NCI-H748 (cell line): ENCODE measurements around the gene SLC26A9.

Experiments
- DNase-seq: peaks from one replicate; lab custom pipeline; 2025; ENCODE audit not compliant: unreplicated experiment; lab: John Stamatoyannopoulos, UW

SLC26A9 gene

DNA sequence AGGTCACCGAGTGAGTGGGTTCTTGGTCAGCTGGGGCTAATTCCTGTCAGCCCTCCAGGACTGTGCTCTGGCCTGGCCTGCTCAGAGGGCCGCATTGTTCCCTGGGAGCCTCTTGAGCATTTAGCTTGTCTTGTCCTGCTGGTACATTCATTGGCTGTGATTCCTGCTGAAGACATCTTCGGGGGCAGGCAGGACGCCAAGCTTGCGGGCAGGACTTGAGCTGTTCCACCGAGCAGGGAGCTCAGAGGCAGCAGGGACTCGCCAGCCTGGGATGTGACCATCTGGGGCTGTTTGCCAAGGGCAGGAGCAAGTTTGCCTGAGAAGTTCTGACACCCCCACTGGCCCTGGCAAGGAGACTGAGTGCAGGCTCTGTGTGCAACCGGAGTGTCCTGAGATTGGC, 7.0 kb upstream of the SLC26A9 start:
- no peak for DNase-seq

DNA sequence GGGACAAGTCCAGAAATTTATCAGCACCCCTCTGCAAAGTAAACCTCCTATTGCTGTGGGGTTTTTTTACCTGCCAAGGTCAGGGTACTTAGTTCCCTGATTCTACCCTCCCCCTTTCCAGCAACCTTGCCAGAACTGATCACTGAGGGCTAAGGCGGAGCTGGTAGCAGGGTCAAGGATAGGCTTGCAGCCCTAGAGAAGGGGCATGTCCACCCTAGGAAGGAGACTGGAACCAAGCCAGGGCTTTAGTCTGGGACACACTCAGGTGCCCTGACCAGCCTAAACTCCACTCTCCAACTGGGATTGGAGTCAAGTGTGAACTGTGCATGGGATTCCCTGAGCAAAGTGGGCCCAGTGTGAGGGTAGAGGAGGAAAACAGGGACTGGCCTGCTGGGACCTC, 6.5 kb upstream of the SLC26A9 start:
- DNase-seq, result no peak

DNA sequence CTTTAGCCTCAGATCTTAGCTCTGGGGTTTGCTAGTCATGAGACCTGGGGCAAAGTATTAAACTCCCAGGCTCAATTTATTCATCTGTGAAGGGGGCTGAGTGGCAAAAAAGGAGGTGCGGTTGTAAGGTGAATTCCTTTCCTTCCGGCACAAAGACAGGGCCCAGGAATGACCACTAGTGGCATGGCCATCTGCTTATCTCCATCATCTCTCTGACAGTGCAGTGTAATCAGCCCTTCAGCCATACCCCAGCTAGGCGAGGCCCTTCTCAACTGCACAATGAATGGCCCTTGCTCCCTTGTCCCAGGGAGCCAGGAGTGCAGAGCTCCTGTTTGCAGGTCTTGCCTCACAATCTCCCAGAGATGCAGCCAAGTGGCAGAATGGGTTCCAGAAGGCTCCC, 5.6 kb upstream of the SLC26A9 start:
- DNase-seq, result no peak

DNA sequence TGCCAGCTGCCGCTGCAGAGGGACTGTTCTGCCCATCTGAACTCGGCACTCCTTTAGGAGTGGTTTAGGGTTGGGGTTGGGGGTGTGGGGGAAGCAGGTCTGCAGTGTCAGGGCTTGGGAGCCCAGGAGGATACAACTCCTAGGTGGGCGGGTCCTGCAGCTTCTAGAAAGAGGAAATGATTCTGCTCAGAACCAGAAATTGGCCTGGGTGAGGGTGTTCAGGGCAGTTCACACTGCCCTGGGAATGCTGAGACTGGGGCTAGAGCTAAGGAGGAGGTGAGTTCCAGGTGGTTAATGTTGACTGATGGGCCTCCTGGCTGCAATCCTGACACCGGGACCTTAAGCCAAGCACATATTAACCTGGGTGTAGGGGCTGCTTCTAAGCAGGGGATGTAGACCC, 4.8 kb upstream of the SLC26A9 start:
- DNase-seq, result no peak

DNA sequence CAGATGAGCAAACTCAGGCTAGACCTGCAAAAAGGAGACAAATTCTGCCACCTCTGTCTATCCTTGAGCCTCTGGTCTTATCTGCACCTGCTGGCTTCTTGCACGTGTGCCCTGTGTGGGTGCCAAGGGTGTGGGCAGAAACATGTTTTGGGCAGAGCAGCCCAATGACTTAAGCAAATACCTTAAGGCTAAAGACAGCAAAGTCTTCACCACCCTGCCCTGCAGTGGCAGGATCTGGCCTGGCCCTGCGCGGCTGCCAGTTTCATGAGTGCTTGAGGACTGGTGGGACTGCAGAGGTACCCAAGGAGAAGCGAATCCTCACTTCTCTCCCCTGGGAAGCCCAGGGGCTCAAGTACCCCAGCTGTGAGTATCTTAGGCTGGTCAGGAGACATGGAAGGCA, 3.8 kb upstream of the SLC26A9 start:
- DNase-seq, result no peak

DNA sequence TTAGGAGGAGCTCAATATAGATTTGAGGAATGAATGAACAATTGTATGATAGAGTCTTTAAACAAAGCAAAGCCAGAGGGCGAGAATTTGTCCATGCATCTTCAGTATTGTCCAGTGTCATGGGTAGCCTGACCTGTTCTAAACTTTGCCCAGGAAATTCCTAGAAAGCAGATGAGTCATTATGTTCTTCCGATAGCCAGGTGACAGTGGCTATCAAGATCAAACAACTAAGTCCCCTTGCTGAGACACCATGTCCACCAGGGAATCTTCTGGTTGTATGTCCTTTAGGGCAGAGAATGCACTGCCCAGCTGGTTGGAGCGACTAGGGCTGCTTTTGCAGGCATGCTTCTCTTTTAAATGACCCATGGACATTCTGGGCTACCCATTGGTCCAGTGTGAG, 1.8 kb upstream of the SLC26A9 start:
- DNase-seq, result no peak

DNA sequence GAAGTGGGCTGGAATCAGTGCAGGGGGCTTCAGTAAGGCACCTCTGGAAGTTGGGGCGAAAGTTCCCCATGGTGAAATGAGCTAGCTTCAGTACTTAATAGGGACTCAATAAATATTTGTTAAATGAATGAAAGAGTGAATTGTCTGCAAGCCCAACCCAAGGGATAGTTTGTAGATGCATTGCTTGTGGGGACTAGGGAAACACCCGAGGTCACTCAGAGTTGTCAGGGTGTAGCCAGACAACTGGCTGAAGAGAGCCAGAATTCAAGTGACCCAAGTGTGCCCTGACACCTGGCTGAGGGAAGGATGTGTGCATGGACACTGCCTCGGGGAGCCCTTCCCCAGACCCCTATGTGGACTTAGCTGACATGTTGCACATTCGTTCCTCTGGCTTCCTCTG, 1.3 kb upstream of the SLC26A9 start:
- DNase-seq, result no peak

DNA sequence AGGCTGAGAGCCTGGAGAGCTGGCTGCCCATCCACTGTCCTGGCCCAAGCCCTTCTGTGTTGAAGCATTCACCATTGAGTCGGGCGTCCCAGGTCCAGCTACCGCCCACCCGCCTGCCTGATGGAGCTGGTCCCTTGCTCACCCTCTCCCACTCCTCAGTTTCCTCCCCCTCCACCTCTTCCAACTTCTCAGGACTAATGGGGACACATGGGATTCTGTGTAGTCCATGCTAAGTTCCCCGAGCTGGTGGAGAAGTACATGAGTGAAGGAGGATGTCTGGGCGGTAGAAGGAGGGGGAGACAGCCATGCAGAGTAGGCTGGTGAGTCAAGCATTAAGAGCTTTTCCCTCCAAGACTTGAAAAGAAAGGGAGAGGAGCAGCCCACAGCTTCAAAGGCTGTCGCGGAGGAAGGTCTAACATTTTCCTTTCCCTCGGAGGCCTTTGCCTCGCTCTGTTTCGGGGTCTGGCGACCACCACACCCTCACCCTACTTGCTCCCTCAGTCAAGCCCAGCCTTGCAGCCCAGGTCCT, 561 bp downstream of the SLC26A9 start:
- DNase-seq, result no peak

DNA sequence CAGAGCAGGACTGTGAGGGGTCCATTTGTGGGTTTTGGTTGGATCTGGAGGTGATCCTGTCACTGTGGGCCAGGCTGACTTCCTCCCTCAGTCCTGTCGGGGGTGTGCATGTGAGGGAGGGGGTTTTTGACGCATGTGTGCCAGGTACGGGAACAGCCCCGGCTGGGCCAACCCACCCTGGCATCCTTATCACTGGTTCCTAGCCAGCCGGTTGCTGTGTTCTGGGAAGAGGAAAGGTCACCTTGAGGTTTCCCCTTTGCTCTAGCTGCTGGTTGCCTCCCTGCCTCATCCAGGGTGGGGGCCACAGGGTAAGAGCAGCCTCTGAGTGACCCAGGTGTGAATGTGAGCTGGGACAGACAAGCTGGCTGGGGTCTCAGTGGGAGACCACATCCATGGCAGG, 2.5 kb downstream of the SLC26A9 start:
- DNase-seq, result no peak

DNA sequence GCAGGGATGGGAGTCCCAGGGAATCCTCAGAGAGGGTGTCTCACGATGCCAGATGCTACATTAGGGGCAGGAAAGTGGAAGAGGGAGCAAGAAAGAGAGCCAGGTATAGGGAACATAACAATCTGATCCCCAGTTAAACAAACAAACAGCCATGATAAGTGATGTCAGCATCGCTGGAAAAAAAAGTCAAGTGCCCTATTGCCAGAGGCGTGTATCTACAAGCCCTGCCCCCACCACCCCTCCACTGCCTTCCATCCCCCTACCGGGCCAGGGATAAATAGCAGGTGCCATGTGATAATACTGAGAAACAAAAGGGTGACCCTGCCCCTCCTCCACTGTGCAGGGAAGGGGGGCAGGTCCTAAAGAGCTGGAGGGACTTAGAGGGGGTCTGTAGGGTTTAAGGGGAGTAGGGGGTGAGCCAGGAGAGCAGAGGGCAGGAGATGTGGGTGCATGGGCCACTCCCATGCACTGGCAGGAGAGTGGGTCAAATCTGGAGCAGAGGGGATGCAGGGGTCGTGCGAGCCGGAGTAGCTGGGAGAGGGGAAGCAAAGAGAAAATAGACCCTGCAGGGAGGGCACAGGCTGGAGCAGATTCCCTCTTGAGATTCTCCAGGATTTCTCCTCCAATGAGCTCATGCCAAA, 3.4 kb downstream of the SLC26A9 start:
- peak; percentile 80 for DNase-seq

DNA sequence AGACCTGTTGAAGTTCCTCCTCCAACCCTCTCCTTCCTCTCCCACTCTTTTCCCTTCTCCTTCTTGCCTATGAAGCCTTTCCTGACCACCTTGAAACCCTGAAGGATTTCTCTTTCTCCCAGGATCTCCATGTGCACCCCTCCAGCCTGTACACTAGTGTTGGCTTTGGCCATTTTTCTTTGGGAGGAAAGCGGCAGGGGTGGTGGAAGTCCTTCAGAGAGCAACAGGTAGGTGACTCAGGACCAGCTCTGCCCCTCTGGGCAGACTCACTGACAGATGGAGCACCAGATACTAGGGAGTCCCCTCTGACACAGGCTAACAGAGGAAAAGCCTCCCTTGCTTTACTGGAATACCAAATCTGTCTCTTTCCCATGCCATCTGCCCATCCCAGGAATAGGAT, 4.6 kb downstream of the SLC26A9 start:
- no peak for DNase-seq

DNA sequence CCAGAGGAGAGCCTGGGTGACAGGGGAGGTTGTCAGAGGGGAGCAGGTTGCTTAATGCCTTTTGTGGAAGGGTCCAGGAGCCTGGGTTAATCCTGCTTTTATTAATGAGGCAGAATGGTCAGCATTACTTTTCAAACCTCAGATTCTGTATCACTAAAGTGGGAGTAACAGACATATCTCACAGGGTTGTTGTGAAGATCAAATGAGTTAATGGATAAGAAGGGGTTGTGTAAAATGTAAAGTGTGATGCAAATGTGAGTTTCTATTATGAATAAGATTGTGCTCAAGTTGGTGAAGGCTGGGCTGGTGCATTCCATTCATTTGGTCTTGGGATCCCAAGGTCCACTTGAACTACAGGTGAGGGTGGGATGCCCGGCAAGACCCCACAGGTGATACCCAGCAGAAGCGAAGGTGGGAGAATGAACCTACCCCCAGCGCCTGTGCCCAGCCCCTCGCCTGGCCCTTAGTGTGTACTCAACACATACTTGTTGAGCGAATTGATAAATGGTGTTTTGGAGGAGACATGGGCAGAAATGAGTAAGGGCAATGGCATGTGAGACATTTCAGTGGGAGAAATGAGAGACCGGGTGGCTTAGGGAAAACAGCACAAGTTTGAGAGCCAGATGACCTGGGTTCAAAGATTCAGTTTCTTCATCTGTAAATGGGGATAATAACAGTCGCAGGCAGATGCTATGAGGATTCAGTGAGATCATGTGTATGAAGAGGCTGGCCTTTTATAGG, 6.2 kb downstream of the SLC26A9 start:
- DNase-seq, result no peak

DNA sequence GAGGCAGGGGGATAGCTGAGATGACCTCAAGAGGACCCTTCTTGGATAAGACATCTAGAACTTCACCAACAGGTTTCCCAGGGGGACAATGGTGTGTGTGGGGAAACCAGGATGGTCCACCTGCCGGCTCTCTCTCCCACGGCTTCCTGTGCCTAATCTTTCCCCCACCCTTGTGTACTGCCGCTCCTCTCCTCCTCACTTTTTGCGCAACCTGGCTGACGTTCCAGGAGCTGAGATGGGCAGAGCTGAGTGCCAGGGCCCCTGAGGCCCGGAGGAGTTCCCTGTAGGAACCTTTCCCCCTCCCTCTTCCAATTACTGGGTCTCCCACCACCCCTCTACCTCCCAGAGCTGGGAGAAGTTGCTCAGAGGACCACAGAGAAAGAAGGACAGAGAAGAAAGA, 6.9 kb downstream of the SLC26A9 start:
- no peak for DNase-seq

DNA sequence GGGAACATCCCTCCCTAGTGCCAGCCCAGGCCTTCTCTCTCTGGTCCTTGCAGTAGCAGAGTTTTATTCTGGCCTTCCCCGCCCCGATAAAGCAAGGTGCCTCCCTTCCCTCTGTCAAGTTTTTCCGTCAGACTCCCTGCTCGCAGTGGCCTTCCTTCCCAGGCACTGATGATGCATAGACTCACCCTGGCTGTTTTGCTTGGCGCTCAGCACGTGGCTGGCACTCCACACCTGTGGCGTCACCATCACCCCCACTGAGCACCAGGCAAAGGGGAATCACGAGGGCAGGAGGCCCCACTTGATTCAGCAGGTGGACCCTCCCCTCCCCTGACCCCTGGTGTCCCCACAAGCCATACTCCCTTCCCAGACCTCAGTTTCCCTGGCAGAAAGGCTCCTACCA, 7.4 kb downstream of the SLC26A9 start:
- no peak for DNase-seq

DNA sequence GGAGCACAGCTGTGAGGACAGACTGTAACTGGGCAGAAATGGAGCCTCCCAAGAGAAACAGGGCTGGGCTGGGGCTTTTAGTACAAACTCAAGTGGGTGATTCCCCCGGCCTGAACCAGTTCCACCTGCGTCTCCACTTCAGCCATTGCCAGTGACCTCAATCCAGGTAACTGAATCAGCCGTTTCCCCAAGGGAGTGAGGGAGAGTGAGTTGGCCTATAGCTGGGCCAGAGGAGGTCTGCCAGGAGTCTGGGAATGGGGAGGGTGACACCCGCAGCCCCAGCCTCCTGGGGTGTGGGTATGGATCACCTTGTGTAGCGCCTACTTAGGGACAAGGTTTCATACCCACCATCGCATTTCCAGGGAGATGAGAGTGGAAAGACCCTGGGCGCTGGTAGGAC, 8.5 kb downstream of the SLC26A9 start:
- no peak for DNase-seq

DNA sequence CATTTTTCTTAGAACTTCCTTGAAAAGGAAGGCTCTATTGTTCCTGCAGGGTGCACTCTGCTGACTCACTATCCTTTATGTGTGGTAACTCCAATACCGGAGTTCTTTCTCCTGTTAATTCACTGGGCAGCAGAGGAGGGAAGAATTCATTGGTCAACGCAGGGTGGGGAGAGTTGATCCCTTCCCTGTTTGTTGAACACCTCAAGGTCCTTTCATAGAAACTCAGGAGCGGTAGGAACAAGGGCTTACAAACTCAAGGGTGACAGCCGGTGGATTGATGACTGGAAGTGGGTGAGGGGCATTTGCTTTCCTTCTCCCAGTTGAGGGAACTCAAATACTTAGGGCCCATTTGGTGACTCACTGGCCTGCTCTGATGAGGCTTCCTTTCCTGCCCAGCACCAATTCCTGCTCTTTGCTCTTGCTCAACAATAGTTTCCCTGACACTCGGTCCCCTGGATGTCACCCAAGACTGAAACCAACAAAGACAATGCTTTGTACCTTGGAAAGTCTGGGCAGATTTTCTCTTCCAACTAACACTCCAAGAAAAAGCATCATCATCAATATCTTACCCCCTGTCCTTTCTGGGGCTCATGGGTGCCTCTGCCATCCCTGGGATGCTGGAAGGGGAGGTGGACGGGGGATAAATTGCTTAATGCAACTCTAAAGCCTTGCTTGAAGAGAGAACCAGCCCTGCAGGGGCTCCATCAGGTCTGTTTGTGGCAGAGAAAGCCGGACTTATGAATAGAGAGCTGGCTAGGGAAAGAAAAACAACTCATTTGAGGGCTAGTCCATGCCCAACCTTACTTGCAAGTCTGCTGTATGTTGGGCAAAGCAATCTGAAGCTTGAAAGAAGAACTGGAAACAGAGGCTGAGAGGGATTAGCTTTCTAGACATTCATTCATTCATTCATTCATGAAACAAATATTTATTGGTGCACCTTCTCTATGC, 9.3 kb downstream of the SLC26A9 start:
- DNase-seq, result no peak

DNA sequence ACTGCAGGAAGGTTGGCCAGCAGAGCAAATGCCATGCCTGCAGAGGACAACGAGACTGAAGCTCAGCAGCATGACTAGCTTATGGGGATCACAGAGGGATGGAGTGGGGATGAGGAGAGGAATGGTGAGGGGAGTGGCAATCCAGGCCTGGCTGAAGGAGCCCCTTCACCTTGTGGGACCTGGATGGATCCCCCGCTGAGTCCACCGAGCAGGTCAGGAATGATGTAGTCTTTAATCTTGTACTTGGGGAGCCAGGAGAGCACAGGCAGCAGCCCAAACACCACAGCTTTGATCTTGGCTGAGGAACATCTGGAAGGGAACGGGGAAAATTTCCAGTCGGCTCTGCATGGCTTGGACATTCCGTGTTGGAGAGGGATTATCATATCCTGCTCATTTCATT, 10.5 kb downstream of the SLC26A9 start:
- DNase-seq, result no peak

DNA sequence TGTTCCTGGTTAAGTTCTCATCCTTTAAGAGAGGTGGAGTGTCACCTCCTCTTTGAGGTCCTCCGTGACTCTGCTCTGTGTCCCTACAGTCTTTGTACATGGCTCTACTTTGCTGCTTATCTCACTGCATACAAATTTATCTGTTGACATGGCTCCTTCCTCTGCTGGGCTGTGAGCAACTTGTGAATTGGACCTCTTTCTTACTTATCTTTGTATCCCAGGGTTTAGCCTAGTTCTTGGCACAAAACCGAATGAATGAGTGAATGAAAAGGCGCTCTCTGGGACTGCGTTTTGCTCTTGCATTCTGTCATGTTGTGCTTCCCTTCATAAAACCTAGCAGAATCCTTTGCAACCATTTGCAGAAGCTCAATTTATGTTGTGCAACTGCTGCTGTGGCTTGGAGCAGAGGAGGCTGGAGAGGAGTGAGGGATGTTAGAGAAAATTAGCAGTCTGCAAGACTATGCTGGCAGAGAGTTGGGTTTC, 12.4 kb downstream of the SLC26A9 start:
- DNase-seq, result no peak

DNA sequence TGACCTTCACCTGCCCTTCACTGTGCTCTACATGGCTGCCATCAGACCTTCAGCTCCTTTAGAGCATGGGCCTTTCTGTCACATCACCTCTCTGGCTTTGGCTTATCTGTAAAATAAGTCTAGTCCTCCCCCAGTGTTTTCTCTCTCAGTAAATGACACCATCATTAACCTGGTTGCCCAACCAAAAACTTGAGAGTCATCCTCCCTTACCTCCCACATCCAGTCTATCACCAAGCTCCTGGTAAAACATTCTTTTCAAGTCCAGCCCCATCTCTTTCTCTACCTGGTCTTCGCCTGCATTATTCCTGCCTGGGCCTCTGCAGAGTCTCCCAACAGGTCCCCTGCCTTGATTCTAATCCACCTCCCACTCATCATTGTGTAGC, 13.1 kb downstream of the SLC26A9 start:
- DNase-seq, result no peak

DNA sequence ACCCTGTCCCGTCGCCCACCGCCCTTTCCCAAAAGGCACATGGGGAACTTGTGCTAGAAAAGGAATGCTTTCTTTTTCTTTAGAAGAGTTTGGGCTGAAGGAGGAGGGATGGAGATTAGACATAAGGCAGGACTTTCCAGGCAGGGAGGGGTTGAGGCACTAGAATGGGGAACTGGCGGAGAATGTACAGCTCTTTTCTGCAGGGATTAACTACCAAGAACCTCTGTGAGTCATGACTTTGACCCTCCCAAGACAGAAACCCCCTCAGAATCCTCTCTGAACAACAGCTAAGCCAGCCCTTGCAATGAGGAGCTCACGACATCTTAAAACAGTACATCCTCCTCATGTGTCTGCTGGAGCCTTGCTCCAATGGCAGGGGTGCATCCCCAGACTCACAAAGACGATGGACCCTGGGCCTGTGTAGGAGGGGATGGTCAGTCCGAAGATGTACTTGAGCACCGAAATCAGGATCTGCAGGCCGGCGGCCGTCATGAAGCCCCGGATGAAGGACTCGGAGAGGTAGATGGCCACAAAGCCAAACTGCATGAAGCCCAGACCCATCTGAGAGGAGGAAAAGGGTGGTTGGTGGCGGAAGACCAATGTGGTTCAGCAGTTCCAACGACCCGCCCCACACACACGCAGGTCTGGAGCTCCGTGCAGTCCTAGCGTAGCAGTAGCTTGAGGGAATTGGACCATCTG, 13.6 kb downstream of the SLC26A9 start:
- no peak for DNase-seq

DNA sequence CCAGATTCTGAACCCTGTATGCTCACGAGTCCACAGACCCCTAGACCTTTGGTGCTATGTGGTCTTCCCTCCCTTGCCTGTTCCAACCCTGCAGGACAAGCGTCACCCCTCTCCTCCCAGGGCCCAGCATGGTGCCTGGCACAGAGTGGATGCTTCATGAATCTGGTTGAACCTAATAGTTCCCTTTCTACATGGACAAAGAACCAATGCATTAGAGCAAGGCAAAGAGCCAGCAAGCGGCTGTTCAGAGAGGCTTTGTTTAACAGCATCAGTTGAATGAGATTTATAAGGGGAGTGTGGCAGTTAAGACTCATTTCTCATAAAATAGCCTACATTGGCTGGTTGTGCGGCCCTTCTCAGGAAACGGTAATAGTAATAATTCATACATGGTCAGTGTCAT, 14.9 kb downstream of the SLC26A9 start:
- DNase-seq, result no peak
